ENCODE results near the gene KRTAP10-6.

KRTAP10-6 gene

GRCh38 chr21:44572959-44573583, 19.2 kb downstream of the KRTAP10-6 start:
- H3K79me2 ChIP-seq (ENCODE audit: insufficient read depth, low read length) = no peaks in the 10 kb centered on the region
- H3K36me3 ChIP-seq (ENCODE audit: insufficient read depth, low read length) = no peaks in the 10 kb centered on the region
- no peaks in the 10 kb centered on the region; the same call in 1 of the 2 replicates for H3K9me3 ChIP-seq (ENCODE audit: insufficient read depth, low read depth, low read length)
- H3K27me3 ChIP-seq (ENCODE audit: insufficient read depth, low read length, poor library complexity, severe bottlenecking) = no peaks in the 10 kb centered on the region
- H3K9me2 ChIP-seq (replicated peaks; ENCODE audit: low read depth, low read length) = no peaks in the 10 kb centered on the region
- no peaks in the 10 kb centered on the region for H3F3A ChIP-seq (ENCODE audit: low read depth)
- H3K9ac ChIP-seq (ENCODE audit: low read depth, low read length, poor library complexity, severe bottlenecking) = no peak overlapping the region
- no peak overlapping the region for H3K4me2 ChIP-seq (ENCODE audit: low read depth, low read length, poor library complexity, severe bottlenecking)
- H3K4me1 ChIP-seq (ENCODE audit: insufficient read depth, low read length, poor library complexity, severe bottlenecking) = no peaks in the 10 kb centered on the region
- TF ChIP-seq EZH2phosphoT487 (IDR thresholded peaks at IDR 0.05; ENCODE audit: borderline replicate concordance) = no peak
- no peak for TF ChIP-seq CTCF (conservative IDR thresholded peaks at IDR 0.05; ENCODE audit: low read length)
- H2AFZ ChIP-seq (ENCODE audit: low read length) = no peak overlapping the region
- no peaks in the 10 kb centered on the region for H4K20me1 ChIP-seq (ENCODE audit: insufficient read depth, low read length, poor library complexity, severe bottlenecking)
- no peak overlapping the region for H3K4me3 ChIP-seq (ENCODE audit: low read length, poor library complexity, severe bottlenecking)

DNA sequence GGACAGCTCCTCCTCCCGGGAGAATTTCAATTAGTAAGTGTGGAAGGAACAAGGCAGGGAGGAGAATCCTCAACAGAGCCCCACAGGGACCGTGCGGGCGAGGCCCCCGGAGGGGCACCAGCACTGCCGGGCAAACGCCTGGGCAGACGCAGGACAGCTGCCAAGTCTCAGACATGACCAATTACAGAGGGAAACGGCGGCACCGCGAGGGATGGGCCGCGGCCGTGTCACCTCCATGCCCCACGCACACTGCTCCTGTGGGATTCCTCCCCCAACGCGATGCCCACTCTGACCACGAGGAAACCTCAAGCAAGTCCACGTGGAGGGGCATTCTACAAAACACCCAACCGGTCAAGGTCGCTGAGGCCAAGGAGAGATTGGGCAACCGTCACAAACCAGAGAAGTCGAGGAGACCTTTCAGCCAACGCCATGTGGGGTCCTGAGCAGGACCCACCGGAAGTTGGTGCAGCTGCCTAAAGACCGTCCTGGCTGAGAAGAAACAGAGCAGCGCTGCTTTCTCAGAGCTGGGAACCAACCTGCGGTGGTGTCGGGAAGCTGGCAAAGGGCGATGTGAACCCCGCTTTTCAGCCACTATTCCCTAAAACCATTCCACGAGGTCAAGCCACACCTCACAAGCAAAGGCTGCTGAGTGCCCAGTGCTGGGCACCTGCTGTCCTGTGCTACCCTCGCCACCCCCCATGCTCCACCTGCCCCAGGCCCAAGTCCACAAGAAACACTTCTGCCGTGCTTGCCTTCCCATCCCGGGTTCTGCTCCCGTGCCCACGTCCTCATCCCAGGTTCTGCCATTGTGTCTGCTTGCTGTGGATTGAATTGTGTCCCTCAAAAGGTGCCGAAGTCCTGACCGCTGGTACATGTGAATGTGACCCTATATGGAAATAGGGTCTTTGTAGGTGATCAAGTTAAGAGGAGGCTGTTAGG, 20.2 kb downstream of the KRTAP10-6 start:
- no peak overlapping the region for H3K4me2 ChIP-seq (ENCODE audit: low read depth, low read length, poor library complexity, severe bottlenecking)
- no peaks in the 10 kb centered on the region for H3K9me2 ChIP-seq (replicated peaks; ENCODE audit: low read depth, low read length)
- no peak overlapping the region for H2AFZ ChIP-seq (ENCODE audit: low read length)
- H3K79me2 ChIP-seq (ENCODE audit: insufficient read depth, low read length) = no peaks in the 10 kb centered on the region
- TF ChIP-seq CTCF (conservative IDR thresholded peaks at IDR 0.05; ENCODE audit: low read length) (no peak), EZH2phosphoT487 (IDR thresholded peaks at IDR 0.05; ENCODE audit: borderline replicate concordance) (no peak)
- H3K27me3 ChIP-seq (ENCODE audit: insufficient read depth, low read length, poor library complexity, severe bottlenecking) = no peaks in the 10 kb centered on the region
- no peaks in the 10 kb centered on the region for H3K36me3 ChIP-seq (ENCODE audit: insufficient read depth, low read length)
- no peaks in the 10 kb centered on the region for H4K20me1 ChIP-seq (ENCODE audit: insufficient read depth, low read length, poor library complexity, severe bottlenecking)
- H3K4me1 ChIP-seq (ENCODE audit: insufficient read depth, low read length, poor library complexity, severe bottlenecking) = no peaks in the 10 kb centered on the region
- no peaks in the 10 kb centered on the region for H3K9me3 ChIP-seq (ENCODE audit: insufficient read depth, low read depth, low read length)
- H3K9ac ChIP-seq (ENCODE audit: low read depth, low read length, poor library complexity, severe bottlenecking) = no peak overlapping the region
- no peaks in the 10 kb centered on the region for H3F3A ChIP-seq (ENCODE audit: low read depth)
- H3K4me3 ChIP-seq (ENCODE audit: low read length, poor library complexity, severe bottlenecking) = no peak overlapping the region

GRCh38 chr21:44571296-44571695, 21.0 kb downstream of the KRTAP10-6 start:
- Histone ChIP-seq H3K9me3 (ENCODE audit: insufficient read depth, low read depth, low read length) (no peaks in the 10 kb centered on the region), H3K4me3 (ENCODE audit: low read length, poor library complexity, severe bottlenecking) (no peak overlapping the region), H3K9ac (ENCODE audit: low read depth, low read length, poor library complexity, severe bottlenecking) (no peak overlapping the region), H3F3A (ENCODE audit: low read depth) (no peaks in the 10 kb centered on the region), H3K79me2 (ENCODE audit: insufficient read depth, low read length) (no peaks in the 10 kb centered on the region), H4K20me1 (ENCODE audit: insufficient read depth, low read length, poor library complexity, severe bottlenecking) (no peaks in the 10 kb centered on the region), H3K4me1 (ENCODE audit: insufficient read depth, low read length, poor library complexity, severe bottlenecking) (no peaks in the 10 kb centered on the region), H3K36me3 (ENCODE audit: insufficient read depth, low read length) (no peaks in the 10 kb centered on the region), H3K4me2 (ENCODE audit: low read depth, low read length, poor library complexity, severe bottlenecking) (no peak overlapping the region), H2AFZ (ENCODE audit: low read length) (no peak overlapping the region), H3K27me3 (ENCODE audit: insufficient read depth, low read length, poor library complexity, severe bottlenecking) (no peaks in the 10 kb centered on the region), H3K9me2 (replicated peaks; ENCODE audit: low read depth, low read length) (no peaks in the 10 kb centered on the region)
- TF ChIP-seq CTCF (conservative IDR thresholded peaks at IDR 0.05; ENCODE audit: low read length) = no peak
- TF ChIP-seq EZH2phosphoT487 (IDR thresholded peaks at IDR 0.05; ENCODE audit: borderline replicate concordance) = no peak

All from Loucy (cell line).